H1 (cell line): Measurements from ENCODE around the gene RNF220. TPM values are rescaled to one million over a fixed set of nuclear protein-coding genes. Genes with fewer than 3 reads are reported as not detected.

Experiments used
- CTCF ChIA-PET: fragments of 300-600 bp; sonication (Branson Sonifier 250); formaldehyde crosslinking; loops from one replicate; lab custom pipeline; 2021; ENCODE audit not compliant: partially characterized antibody; lab: Charles Lee
- POLR2A ChIA-PET: fragments of 300-600 bp; sonication (Branson Sonifier 250); formaldehyde crosslinking; loops from one replicate; lab custom pipeline; 2021; ENCODE audit warnings: inconsistent platforms; ENCODE audit not compliant: partially characterized antibody; lab: Charles Lee
- DNase-seq, 2 experiments: peaks; one replicate each; pipeline versions ENCODE4 v3.0.0 to v3.0.0-alpha.2; 2010 to 2022; ENCODE audit warnings: low spot score in 2 of 2, low read depth in 1 of 2, mixed read lengths in 1 of 2
- FAIRE-seq: peaks from 2 replicates; lab custom pipeline; 2011; peaks lifted over from hg19 to GRCh38; lab: Jason Lieb, UNC
- H2AFZ ChIP-seq: 2 replicates; pipeline ENCODE4 v1.8.1; 2012; ENCODE audit warnings: low read length, inconsistent platforms
- H2AK5ac ChIP-seq: 2 replicates; pipeline ENCODE4 v1.6.1; 2013; ENCODE audit warnings: low read depth, low read length
- H2BK120ac ChIP-seq: replicated peaks from 2 replicates; pipeline ENCODE3; 2013; ENCODE audit warnings: low read depth, low read length, inconsistent platforms
- H2BK12ac ChIP-seq: 2 replicates; pipeline ENCODE4 v1.6.1; 2013; ENCODE audit warnings: low read depth, low read length
- H2BK15ac ChIP-seq: 2 replicates; pipeline ENCODE4 v1.6.1; 2013; ENCODE audit warnings: low read length
- H2BK20ac ChIP-seq: 2 replicates; pipeline ENCODE4 v1.6.1; 2013; ENCODE audit warnings: low read length
- H2BK5ac ChIP-seq: 2 replicates; pipeline ENCODE4 v1.6.1; 2013; ENCODE audit warnings: low read depth, low read length
- H3K14ac ChIP-seq: 2 replicates; pipeline ENCODE4 v1.6.1; 2013; ENCODE audit warnings: inconsistent platforms; ENCODE audit not compliant: insufficient read length
- H3K18ac ChIP-seq: 2 replicates; pipeline ENCODE4 v1.6.1; 2013; ENCODE audit warnings: low read length; ENCODE audit errors: extremely low read depth
- H3K23ac ChIP-seq: 2 replicates; pipeline ENCODE4 v1.6.1; 2013; ENCODE audit warnings: inconsistent platforms; ENCODE audit not compliant: insufficient read length
- H3K23me2 ChIP-seq: 2 replicates; pipeline ENCODE4 v1.6.1; 2013; ENCODE audit warnings: low read depth, low read length
- H3K27ac ChIP-seq: 2 replicates; pipeline ENCODE4 v1.6.1; 2011; ENCODE audit warnings: low read depth, low read length, inconsistent platforms
- H3K27me3 ChIP-seq, 4 experiments: replicated peaks in 1 of 4; 1 replicate in 1 of 4; 2 replicates in 3 of 4; pipeline versions ENCODE4 v1.6.1 to v1.8.1; 2011 to 2013; ENCODE audit warnings: low read length in 3 of 4, mild to moderate bottlenecking in 3 of 4, inconsistent platforms in 2 of 4, mixed read lengths in 2 of 4, moderate library complexity in 1 of 4; ENCODE audit not compliant: control insufficient read depth in 3 of 4, insufficient read depth in 3 of 4; ENCODE audit errors: extremely low read depth in 1 of 4
- H3K36me3 ChIP-seq, 4 experiments: 2 replicates each; pipeline versions ENCODE4 v1.6.1 to v1.8.1; 2011 to 2013; ENCODE audit warnings: mild to moderate bottlenecking in 4 of 4, low read length in 3 of 4, moderate library complexity in 2 of 4, control low read depth in 1 of 4, inconsistent platforms in 1 of 4; ENCODE audit not compliant: insufficient read depth in 4 of 4, control insufficient read depth in 2 of 4
- H3K4ac ChIP-seq: replicated peaks from 2 replicates; pipeline ENCODE3; 2013; ENCODE audit warnings: low read length, low read depth, mixed read lengths, inconsistent platforms; ENCODE audit not compliant: insufficient read length
- H3K4me1 ChIP-seq, 4 experiments: replicated peaks in 1 of 4; 1 replicate in 1 of 4; 2 replicates in 3 of 4; pipeline versions ENCODE4 v1.6.1 to v1.8.1; 2011 to 2013; ENCODE audit warnings: low read length in 3 of 4, inconsistent platforms in 2 of 4, mixed read lengths in 1 of 4; ENCODE audit not compliant: insufficient read depth in 4 of 4, control insufficient read depth in 3 of 4
- H3K4me2 ChIP-seq, 2 experiments: 2 replicates each; pipeline versions ENCODE4 v1.6.1 to v1.8.1; 2011 to 2013; ENCODE audit warnings: low read depth in 2 of 2, low read length in 2 of 2, control low read depth in 1 of 2, inconsistent platforms in 1 of 2, mild to moderate bottlenecking in 1 of 2; ENCODE audit not compliant: insufficient read depth in 1 of 2
- H3K4me3 ChIP-seq, 4 experiments: fragments of 200-600, 300-600 bp in 1 of 4; sonication (generic), shearing (Covaris generic), sonication (Bioruptor Twin) in 1 of 4; 2 replicates each; pipeline versions ENCODE4 v1.5.1 to v1.8.1; 2011 to 2016; ENCODE audit warnings: low read length in 4 of 4, low read depth in 3 of 4, control low read depth in 2 of 4, inconsistent platforms in 2 of 4, mild to moderate bottlenecking in 2 of 4, mixed read lengths in 1 of 4, moderate library complexity in 1 of 4; ENCODE audit not compliant: insufficient read depth in 2 of 4; ENCODE audit errors: extremely low read depth in 1 of 4
- H3K56ac ChIP-seq: replicated peaks from 2 replicates; pipeline ENCODE3; 2013; ENCODE audit warnings: low read depth, mild to moderate bottlenecking, mixed read lengths, low read length, inconsistent platforms; ENCODE audit not compliant: insufficient read length
- H3K79me1 ChIP-seq: 2 replicates; pipeline ENCODE4 v1.6.1; 2013; ENCODE audit warnings: low read depth, low read length, control low read depth
- H3K79me2 ChIP-seq, 2 experiments: 2 replicates each; pipeline versions ENCODE4 v1.6.1 to v1.8.1; 2012 to 2013; ENCODE audit warnings: low read length in 2 of 2, mild to moderate bottlenecking in 2 of 2, inconsistent platforms in 1 of 2; ENCODE audit not compliant: insufficient read depth in 2 of 2, control insufficient read depth in 1 of 2
- H3K9ac ChIP-seq, 4 experiments: replicated peaks in 1 of 4; 1 replicate in 1 of 4; 2 replicates in 3 of 4; pipeline versions ENCODE4 v1.6.1 to v1.8.1; 2011 to 2013; ENCODE audit warnings: low read depth in 3 of 4, low read length in 3 of 4, control low read depth in 2 of 4, mild to moderate bottlenecking in 2 of 4, moderate library complexity in 2 of 4, inconsistent platforms in 1 of 4; ENCODE audit errors: extremely low read depth in 1 of 4
- H3K9me3 ChIP-seq, 2 experiments: 2 replicates each; pipeline versions ENCODE4 v1.6.1 to v1.8.1; 2012 to 2013; ENCODE audit warnings: mild to moderate bottlenecking in 2 of 2, moderate library complexity in 2 of 2, control low read depth in 1 of 2, inconsistent platforms in 1 of 2, low read depth in 1 of 2, low read length in 1 of 2, mixed read lengths in 1 of 2; ENCODE audit not compliant: insufficient read depth in 2 of 2
- H4K20me1 ChIP-seq, 2 experiments: replicated peaks in 1 of 2; 2 replicates each; pipeline versions ENCODE3 to v1.8.1; 2011 to 2013; ENCODE audit warnings: inconsistent platforms in 2 of 2, low read length in 2 of 2, mild to moderate bottlenecking in 1 of 2; ENCODE audit not compliant: insufficient read depth in 2 of 2, control insufficient read depth in 1 of 2
- H4K5ac ChIP-seq: 2 replicates; pipeline ENCODE4 v1.6.1; 2013; ENCODE audit warnings: low read length, low read depth, mixed read lengths, inconsistent platforms; ENCODE audit not compliant: insufficient read length
- H4K8ac ChIP-seq: 2 replicates; pipeline ENCODE4 v1.8.0; 2013; ENCODE audit warnings: mild to moderate bottlenecking, moderate library complexity, low read length, inconsistent platforms; ENCODE audit not compliant: insufficient read depth; ENCODE audit errors: extremely low read depth
- H4K91ac ChIP-seq: replicated peaks from 2 replicates; pipeline ENCODE3; 2013; ENCODE audit warnings: low read length, mixed read lengths, inconsistent platforms; ENCODE audit not compliant: insufficient read length
- ATF2 ChIP-seq: IDR thresholded peaks from 2 replicates; pipeline ENCODE4 v1.6.1; 2012; ENCODE audit warnings: low read length, inconsistent platforms
- CHD1 ChIP-seq: IDR thresholded peaks from 2 replicates; pipeline ENCODE4 v1.6.1; 2012; ENCODE audit warnings: low read depth, low read length, improper control_type of control experiment
- CREB1 ChIP-seq: IDR thresholded peaks from 2 replicates; pipeline ENCODE4 v1.6.1; 2012; ENCODE audit warnings: inconsistent platforms
- CTBP2 ChIP-seq: IDR thresholded peaks from 2 replicates; pipeline ENCODE4 v1.7.0; 2011; ENCODE audit warnings: borderline replicate concordance, mild to moderate bottlenecking, moderate library complexity, mixed read lengths, low read length; ENCODE audit not compliant: insufficient read depth, insufficient read length
- FOSL1 ChIP-seq: IDR thresholded peaks from 2 replicates; pipeline ENCODE4 v1.6.1; 2011; ENCODE audit warnings: mild to moderate bottlenecking, low read depth, low read length, moderate library complexity; ENCODE audit not compliant: insufficient read depth
- GABPA ChIP-seq: IDR thresholded peaks from 2 replicates; pipeline ENCODE4 v1.6.1; 2011; ENCODE audit warnings: mild to moderate bottlenecking, low read length, moderate library complexity, borderline replicate concordance; ENCODE audit not compliant: insufficient read depth
- KDM5A ChIP-seq: fragments of 200-600 bp; IDR thresholded peaks from 2 replicates; pipeline ENCODE4 v1.7.1; 2012; ENCODE audit warnings: mild to moderate bottlenecking, low read length, inconsistent platforms, mixed read lengths
- NANOG ChIP-seq: IDR thresholded peaks from 2 replicates; pipeline ENCODE4 v1.6.1; 2011; ENCODE audit warnings: low read length, low read depth, mild to moderate bottlenecking, inconsistent platforms; ENCODE audit not compliant: insufficient read depth, poor library complexity, severe bottlenecking
- RFX5 ChIP-seq: IDR thresholded peaks from 2 replicates; pipeline ENCODE4 v1.6.1; 2011; ENCODE audit warnings: low read depth, low read length, improper control_type of control experiment, borderline replicate concordance
- SIN3A ChIP-seq, 2 experiments: IDR thresholded peaks in 1 of 2; conservative IDR thresholded peaks in 1 of 2; 2 replicates each; pipeline ENCODE4 v1.6.1; 2011 to 2012; ENCODE audit warnings: low read length in 2 of 2, improper control_type of control experiment in 1 of 2, low read depth in 1 of 2, mild to moderate bottlenecking in 1 of 2
- TCF12 ChIP-seq: IDR thresholded peaks from 2 replicates; pipeline ENCODE4 v1.6.1; 2011; ENCODE audit warnings: low read depth, mild to moderate bottlenecking, low read length
- TEAD4 ChIP-seq: IDR thresholded peaks from 2 replicates; pipeline ENCODE4 v1.6.1; 2012; ENCODE audit warnings: low read depth, low read length, inconsistent platforms, mixed read lengths
- WGBS, 2 experiments: shearing (Covaris generic) in 1 of 2; methylation state at CpG; one replicate each; pipeline versions ENCODE4 v1.1.6 to v1.1.7; 2013 to 2015; ENCODE audit warnings: low lambda C conversion rate in 2 of 2, mixed read lengths in 2 of 2, inconsistent platforms in 1 of 2, low coverage in 1 of 2, missing lambda C conversion rate in 1 of 2; ENCODE audit not compliant: insufficient replicate concordance in 2 of 2, insufficient coverage in 1 of 2, insufficient read length in 1 of 2; ENCODE audit errors: extremely low coverage in 1 of 2, missing lambda C conversion rate in 1 of 2; 5-methylcytosine and 5-hydroxymethylcytosine counted together
- polyA plus RNA-seq, 7 experiments: library from polyadenylated mRNA; depleted of rRNA in 3 of 7; stranded (reverse) in 5 of 7; unstranded in 2 of 7; fragments of >200 nt in 5 of 7; fragments of 200-250 nt in 2 of 7; gene quantifications; 1 replicate in 5 of 7; 2 replicates in 1 of 7; 4 replicates in 1 of 7; pipeline versions ENCODE4 v1.2.1 to v1.2.3, GENCODE V29; 2011 to 2013; ENCODE audit warnings: missing spikeins in 2 of 7, mixed read lengths in 2 of 7
- total RNA-seq: library from RNA; stranded (reverse); fragmentation: NEBNext Ultra II Directional; extraction: Animal tissue kit (Norgen Biotek cat#: 25700); gene quantifications from 2 replicates; pipeline ENCODE4 v1.2.1, GENCODE V29; 2021

RNF220 gene
- total and polyA plus RNA-seq, 2 of the 8 experiments (the other 6 are each of a cell fraction or from before 2014, with no cell fraction given), result 123 to 160 TPM

DNA sequence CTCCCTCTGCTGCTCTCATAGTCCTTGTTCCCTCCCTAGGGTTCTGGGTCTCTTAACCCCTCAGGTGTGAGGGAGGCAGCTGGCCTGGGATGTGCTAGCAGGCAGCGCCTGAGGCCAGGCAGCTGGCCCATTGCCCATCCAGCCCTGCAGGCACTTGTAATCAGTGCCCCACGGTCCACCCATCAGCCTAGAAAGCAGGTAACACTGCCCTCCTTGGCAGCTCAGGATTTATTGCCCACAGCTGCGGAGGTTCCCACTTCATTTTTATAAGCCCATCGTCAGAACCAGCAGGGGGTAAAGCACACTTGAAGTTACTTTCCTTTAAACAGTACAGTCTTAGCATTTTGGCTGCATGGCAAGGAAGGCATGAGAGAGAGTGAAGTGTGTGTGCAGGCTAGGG, 198.7 kb downstream of the RNF220 start:
- no peak overlapping the region for H3K4me3 ChIP-seq
- H3K27ac ChIP-seq, result no peak overlapping the region
- no peak overlapping the region for H2BK20ac ChIP-seq
- H4K8ac ChIP-seq, result 0 out of 2 replicates have a peak overlapping the region, but pooled peaks have one; percentile 11
- H3K27me3 ChIP-seq, result no peaks in the 10 kb centered on the region; a peak in 1 of 7 replicates
- H2BK5ac ChIP-seq, result no peak overlapping the region
- H4K91ac ChIP-seq, result no peak overlapping the region
- POLR2A ChIA-PET, result interaction anchor here (0.9 kb wide), 1 partner anchor 32 kb away, joined by 4 read pairs; no protein-coding TSS in a partner anchor
- no peak overlapping the region for H2AFZ ChIP-seq
- no peaks in the 10 kb centered on the region; a peak in 1 of 4 replicates for H3K79me2 ChIP-seq
- H3K14ac ChIP-seq, result no peak overlapping the region
- FAIRE-seq (no peak), DNase-seq (no peak)
- CTCF ChIA-PET, result interaction anchor here (0.8 to 3.1 kb wide), 9 partner anchors 9 to 556 kb away, joined by 3 to 19 read pairs (median 4); no protein-coding TSS in a partner anchor
- H4K20me1 ChIP-seq, result peaks cover 0 to 3% of the 10 kb centered on the region in 2 experiments
- H3K23me2 ChIP-seq, result peaks cover 8% of the 10 kb centered on the region; the same call in 1 of the 2 replicates
- no peak overlapping the region for H2BK15ac ChIP-seq
- H3K36me3 ChIP-seq, result no peaks in the 10 kb centered on the region
- H3K23ac ChIP-seq, result no peak overlapping the region
- no peak overlapping the region for H3K18ac ChIP-seq
- peaks cover 3% of the 10 kb centered on the region for H3K79me1 ChIP-seq
- no peak overlapping the region for H3K4me2 ChIP-seq
- no peak overlapping the region for H2AK5ac ChIP-seq
- no peaks in the 10 kb centered on the region for H3K9me3 ChIP-seq
- H2BK120ac ChIP-seq, result no peak overlapping the region
- 88% methylated on average over 4 of the region's 4 CpGs; no CpG with 5 or more reads in 1 of the 2 experiments for WGBS, 2 experiments
- no peaks in the 10 kb centered on the region; a peak in 2 of 7 replicates for H3K4me1 ChIP-seq
- H3K4ac ChIP-seq, result no peak overlapping the region
- H2BK12ac ChIP-seq, result no peak overlapping the region
- H3K56ac ChIP-seq, result no peak overlapping the region
- H4K5ac ChIP-seq, result no peak overlapping the region
- no peak overlapping the region for H3K9ac ChIP-seq
- TF ChIP-seq GABPA (no peak), NANOG (no peak), CREB1 (no peak), CHD1 (no peak), FOSL1 (no peak), CTBP2 (no peak), SIN3A (conservative IDR thresholded peaks at IDR 0.05 in 1 of 2, IDR thresholded peaks at IDR 0.05 in 1 of 2; ENCODE audit: low read depth in 1 of 2, low read length in 2 of 2) (no peak), TEAD4 (no peak), ATF2 (no peak), KDM5A (no peak), TCF12 (no peak), RFX5 (no peak)
